Adipose tissue (tissue), 3 donors: ENCODE measurements around the gene KRT6A. TPM values are rescaled to one million over a fixed set of nuclear protein-coding genes. Genes with fewer than 3 reads are reported as not detected.

ENCODE experiments used
- H3K27ac ChIP-seq: one replicate; pipeline ENCODE4 v1.5.1; 2013; ENCODE audit warnings: low read depth, low read length
- WGBS, 3 donors: extraction: QIAGEN DNeasy Blood & Tissue Kit; methylation state at CpG; one replicate each; pipeline ENCODE4 v1.1.7; 2013; 5-methylcytosine and 5-hydroxymethylcytosine counted together
- polyA plus RNA-seq, 3 donors: library from polyadenylated mRNA; stranded (reverse); fragments of 200-250 nt; gene quantifications; one replicate each; pipeline ENCODE4 v1.2.3, GENCODE V29; 2013
- donor health status: healthy with polysubstance abuse.
- donor health status: Bipolar disorder and iron deficiency.
- donor health status: healthy.

KRT6A gene
- polyA plus RNA-seq, 3 donors, result 0.43 to 9.1 TPM; not detected in 1

DNA sequence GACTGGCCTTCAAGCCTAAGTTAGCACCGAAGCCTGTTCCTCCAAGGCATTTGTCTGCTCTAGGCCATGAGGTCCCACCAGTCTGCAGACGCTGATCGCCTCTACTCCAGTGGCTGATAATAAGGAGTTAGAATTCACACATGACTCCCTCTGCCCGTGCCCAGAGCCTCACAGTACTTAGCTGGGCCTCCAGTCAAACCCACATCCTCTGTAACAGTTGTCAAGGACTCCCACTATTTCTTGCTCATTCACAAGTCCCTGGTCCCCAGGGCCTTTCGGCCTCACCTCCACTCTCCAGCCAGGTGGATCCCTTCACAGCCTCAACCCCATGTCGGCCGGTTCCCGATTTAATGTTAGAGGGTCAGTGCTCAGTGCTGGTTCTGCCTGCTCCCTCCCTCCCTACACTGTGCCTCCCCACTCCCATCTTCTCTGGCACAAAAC, 33.5 kb upstream of the KRT6A start:
- 72 to 83% (median 81%) methylated on average over 8 of the region's 8 CpGs for WGBS, 3 donors
- H3K27ac ChIP-seq, result no peak overlapping the region

GRCh38 chr12:52525661-52526499, 32.8 kb upstream of the KRT6A start:
- H3K27ac ChIP-seq, result no peak overlapping the region
- WGBS, 3 donors, result 78 to 84% (median 83%) methylated on average over 13 of the region's 13 CpGs

GRCh38 chr12:52524898-52525591, 32.0 kb upstream of the KRT6A start:
- 79 to 86% (median 82%) methylated on average over 5 of the region's 5 CpGs for WGBS, 3 donors
- H3K27ac ChIP-seq, result no peak overlapping the region

- 67 to 75% (median 72%) methylated on average over 6 of the region's 6 CpGs for WGBS, 3 donors
- no peak overlapping the region for H3K27ac ChIP-seq
Measured at GRCh38 chr12:52524241-52524897, 31.3 kb upstream of the KRT6A start.

GRCh38 chr12:52523824-52524223, 30.8 kb upstream of the KRT6A start:
- WGBS, 3 donors, result 87 to 96% (median 89%) methylated on average over 4 of the region's 4 CpGs
- H3K27ac ChIP-seq, result no peak overlapping the region

DNA sequence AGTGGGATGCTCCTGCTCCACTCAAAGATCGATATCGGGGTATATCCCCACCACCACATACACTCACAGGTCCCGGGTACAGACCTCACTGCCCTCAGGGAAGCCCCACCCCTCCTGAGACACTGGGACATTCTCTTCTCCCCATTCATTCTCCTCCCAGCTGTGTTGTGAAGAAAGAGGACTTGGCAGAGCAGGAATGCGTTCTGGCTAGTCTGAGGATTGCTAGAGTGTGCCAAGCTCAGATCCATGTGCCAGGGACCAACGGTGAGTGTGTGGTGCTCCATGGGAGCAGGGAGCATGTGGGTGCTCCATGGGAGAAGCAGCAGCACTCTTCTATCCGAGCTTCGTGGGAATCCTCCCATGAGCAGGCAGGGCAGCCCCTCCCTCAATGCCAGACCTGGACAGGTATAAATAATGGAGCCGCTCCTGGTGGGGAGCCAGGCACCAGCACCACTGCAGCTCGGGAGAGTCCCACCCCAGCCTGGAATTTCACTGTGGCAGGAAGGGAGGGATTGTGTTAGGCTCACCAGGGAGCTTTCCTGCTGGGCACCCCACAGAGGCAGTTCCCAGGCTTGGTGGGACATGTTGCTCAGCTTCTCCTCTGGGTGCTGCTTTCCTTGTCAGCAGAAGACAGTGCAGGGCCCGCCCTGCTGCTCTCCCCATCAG, 29.4 kb upstream of the KRT6A start:
- WGBS, 3 donors, result 61 to 69% (median 64%) methylated on average over 10 of the region's 10 CpGs
- H3K27ac ChIP-seq, result no peak overlapping the region

DNA sequence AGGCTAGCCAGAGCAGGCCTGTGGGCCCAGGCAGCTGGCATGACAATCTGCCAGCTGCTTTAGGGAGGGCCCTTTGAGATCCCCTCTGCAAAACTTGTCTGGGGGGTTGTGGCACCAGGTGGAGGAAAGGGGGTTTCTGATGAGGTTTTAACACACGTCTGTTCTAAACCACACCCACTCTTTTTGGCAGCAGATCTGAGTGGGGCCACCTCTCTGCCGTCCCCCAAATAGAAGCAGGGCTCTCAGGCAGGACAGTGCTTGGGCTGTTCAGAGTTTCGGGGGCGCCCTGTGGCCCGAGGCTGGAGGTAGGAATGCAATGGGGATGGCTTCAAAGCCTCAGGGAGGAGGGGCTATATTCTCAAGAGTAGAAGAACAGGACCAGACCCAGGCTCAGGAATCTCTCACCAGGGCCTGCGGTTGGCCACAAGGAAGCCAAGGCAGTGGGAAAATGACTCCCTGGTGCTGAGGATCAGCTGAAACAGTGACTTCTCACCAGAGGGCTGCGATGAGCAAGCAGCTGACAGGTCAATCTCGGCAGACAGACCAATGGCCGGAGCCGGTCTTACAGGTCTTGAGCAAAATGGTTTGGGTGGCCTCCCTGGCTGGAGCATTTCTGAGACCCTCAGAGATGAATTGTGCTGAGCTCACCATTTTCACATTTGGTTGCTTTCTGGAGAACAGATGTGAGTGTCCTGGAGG, 28.7 kb upstream of the KRT6A start:
- WGBS, 3 donors, result 75 to 81% (median 77%) methylated on average over 10 of the region's 10 CpGs
- no peak overlapping the region for H3K27ac ChIP-seq

GRCh38 chr12:52521175-52521567, 28.1 kb upstream of the KRT6A start:
- no peak overlapping the region for H3K27ac ChIP-seq

DNA sequence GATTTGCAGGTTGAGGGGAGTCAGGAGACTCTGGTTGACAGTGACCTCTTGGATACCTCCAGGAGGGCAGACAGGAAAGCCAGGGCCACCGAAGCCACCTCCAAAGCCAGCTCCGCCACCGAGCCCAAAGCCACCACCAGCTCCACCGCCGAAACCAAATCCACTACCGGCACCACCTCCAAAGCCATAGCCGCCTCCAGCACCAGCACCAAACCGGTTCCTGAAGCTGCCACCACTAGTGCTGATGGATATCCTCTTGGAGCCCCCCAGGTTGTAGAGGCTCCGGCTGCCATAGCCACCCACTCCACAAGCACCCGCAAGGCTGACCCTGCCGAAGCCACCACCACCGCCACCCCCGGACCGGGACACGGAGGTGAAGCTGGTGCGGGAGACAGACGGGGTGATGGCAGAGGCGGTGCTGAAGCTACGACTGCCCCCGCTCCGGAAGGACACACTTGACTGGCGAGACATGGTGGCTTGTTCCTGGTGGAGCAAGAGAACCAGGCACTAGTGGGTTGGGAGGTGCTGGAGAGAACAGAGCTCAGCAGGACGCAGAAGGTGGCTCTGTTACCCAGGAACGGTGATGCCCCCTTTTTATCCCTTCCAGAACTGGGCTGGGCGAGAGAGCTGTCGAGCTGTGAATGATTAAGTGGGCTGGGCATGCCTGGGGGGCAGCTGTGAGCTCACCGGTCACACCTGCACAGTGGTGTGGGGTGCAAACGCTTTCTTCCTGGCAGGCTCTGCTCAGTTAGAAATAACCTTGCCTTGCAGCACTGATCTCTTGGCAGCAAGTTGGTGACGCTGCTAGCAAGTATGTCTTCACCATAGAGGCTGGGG, 27.0 kb upstream of the KRT6A start, which contains the start of gene KRT5:
TSS of gene KRT5 (minus strand) at position 569 of the 837 bp plus-strand sequence. CDS start at position 471, 98 bp downstream.
- 86 to 89% (median 87%) methylated on average over 28 to 29 of the region's 29 CpGs for WGBS, 3 donors
- no peak within 1 kb of the TSS for H3K27ac ChIP-seq

More at GRCh38 chr12:52521175-52521567, 28.1 kb upstream of the KRT6A start:
- 52 to 82% (median 78%) methylated on average over 10 of the region's 10 CpGs for WGBS, 3 donors

DNA sequence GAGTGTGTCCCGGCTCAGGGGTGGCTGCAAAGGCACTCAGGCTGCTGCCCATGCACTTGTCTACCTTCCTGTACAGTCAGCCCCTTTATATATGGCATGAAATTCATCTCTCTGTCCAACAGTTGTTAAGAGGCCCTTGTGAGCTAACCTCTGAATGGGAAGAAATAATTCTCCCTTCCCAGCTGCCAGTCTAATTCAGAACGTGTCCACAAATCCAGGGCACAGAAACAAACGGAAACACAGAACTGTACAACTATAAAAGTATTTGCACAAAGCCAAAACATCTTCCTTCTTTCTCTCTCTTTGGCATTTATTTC, 26.3 kb upstream of the KRT6A start:
- no peak overlapping the region for H3K27ac ChIP-seq
- 80 to 92% (median 86%) methylated on average over 3 of the region's 3 CpGs for WGBS, 3 donors

- WGBS, 3 donors, result 78 to 86% (median 82%) methylated on average over 8 of the region's 8 CpGs
Measured at GRCh38 chr12:52518574-52519386, 25.7 kb upstream of the KRT6A start.

GRCh38 chr12:52517888-52518287, 24.8 kb upstream of the KRT6A start:
- no peak overlapping the region for H3K27ac ChIP-seq
- 90 to 92% (median 92%) methylated on average over 5 of the region's 5 CpGs for WGBS, 3 donors

More at GRCh38 chr12:52518574-52519386, 25.7 kb upstream of the KRT6A start:
- no peak overlapping the region for H3K27ac ChIP-seq

DNA sequence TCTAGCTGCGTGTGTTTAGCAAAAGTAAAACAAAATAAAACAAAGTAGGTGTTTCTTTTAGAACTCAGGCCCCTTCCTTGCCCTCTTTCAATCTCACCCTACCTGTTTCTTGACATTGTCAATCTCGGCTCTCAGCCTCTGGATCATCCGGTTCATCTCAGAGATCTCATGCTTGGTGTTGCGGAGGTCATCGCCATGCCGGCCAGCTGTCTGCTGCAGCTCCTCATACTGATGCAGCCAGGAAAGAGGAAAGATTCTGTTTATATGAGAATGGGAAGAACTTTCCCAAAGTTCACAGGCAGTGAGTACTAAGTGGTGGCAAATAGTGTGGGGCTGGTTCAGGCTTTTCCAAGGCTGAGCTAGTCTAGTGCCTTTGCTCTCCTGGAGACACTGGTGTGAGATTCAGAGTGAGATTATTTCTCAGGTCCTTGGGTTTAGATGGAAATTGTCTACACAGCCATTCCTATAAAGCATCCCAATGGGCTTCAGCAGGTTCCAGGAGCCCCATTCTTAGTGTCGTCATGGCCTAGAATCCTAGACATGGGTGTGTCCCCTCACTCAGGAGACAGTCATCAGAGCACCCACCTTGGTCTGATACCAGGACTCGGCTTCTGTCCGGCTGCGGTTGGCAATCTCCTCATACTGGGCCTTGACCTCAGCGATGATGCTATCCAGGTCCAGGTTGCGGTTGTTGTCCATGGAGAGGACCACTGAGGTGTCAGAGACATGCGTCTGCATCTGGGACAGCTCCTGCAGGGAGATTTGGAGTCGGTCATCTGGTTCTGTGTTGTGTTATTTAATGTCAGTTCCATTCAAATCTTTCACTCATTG, 24.2 kb upstream of the KRT6A start:
- H3K27ac ChIP-seq, result no peak overlapping the region
- WGBS, 3 donors, result 90 to 94% (median 92%) methylated on average over 14 of the region's 14 CpGs

DNA sequence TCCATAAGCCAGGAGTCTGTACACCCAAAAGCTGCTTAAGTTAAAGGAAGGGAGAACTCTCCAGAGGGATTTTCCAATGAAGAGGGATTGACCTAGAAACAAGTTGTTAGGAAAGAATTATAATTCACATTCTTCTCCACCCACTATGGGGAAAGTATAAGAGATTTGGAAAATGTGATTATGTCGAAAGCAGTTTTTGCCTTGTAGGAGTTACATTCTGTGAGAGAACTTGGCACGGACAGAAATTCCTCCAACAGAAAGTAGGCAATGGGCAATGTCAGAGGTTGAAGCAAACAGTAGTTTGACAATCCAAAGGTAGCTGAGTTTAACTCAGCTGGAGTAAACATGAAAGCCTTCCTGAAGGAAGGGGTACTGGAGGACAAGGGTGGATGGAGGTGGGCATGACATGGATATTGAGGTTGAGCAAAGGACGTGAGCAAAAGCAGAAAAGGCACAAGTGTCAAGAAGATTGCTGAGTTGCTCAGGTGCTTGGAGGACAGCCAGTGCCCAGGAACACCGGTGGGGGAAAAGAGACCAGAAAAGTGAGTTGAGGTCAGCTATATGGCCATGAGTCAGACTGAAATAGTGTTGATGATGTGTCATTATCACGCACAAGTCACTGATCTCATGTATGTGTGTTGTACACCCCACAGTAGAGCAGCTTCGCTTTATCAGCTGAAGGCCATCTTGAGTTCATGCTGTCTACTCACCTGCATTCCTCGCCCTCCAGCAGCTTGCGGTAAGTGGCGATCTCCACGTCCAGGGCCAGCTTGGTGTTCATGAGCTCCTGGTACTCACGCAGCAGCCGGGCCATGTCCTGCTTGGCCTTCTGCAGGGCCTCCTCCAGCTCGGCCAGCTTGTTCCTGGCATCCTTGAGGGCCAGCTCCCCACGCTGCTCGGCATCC, 23.1 kb upstream of the KRT6A start:
- 80 to 86% (median 83%) methylated on average over 14 to 15 of the region's 15 CpGs for WGBS, 3 donors
- H3K27ac ChIP-seq, result no peak overlapping the region

- 88 to 100% (median 95%) methylated on average over 1 of the region's 1 CpG for WGBS, 3 donors
- no peak overlapping the region for H3K27ac ChIP-seq
Measured at GRCh38 chr12:52515319-52515646, 22.2 kb upstream of the KRT6A start.
